NT2/D1 (cell line): Measurements from ENCODE around the gene FSIP1.

Experiments
- SUZ12 ChIP-seq: IDR thresholded peaks from 2 replicates; pipeline ENCODE4 v1.6.1; 2011; ENCODE audit not compliant: insufficient read length, insufficient read depth; ENCODE audit errors: extremely low read depth
- YY1 ChIP-seq: IDR thresholded peaks from 2 replicates; pipeline ENCODE4 v1.6.1; 2011; ENCODE audit not compliant: insufficient read length, insufficient read depth

DNA sequence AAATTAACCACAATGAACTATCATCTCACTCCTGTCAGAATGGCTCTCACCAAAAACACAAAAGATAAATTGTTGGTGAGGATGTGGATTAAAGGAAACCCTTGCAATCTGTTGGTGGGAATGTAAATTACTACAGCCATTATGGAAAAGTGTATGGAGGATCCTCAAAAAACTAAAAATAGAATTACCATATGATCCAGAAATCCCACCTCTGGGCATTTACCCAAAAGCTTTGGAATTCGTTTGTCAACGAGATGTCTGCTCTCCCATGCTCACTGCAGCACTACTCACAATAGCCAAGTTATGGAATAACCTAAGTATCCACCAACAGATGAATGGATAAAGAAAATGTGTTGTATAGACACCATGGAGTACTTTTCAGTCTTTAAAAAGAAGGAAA lies 21.6 kb downstream of the FSIP1 start:
- no peak for TF ChIP-seq SUZ12
- TF ChIP-seq YY1 = no peak
